SHP77 (cell line): ENCODE data around the gene LCLAT1.
"Not testable (repeated sequence)": the region's sequence is repeated elsewhere in the genome, so short reads cannot be mapped to it uniquely, and the experiment has no call there.

Experiments used
- DNase-seq, 2 experiments: peaks; one replicate each; lab custom pipeline; 2025; lab: John Stamatoyannopoulos, UW

LCLAT1 gene

GRCh38 chr2:30601375-30601774 is 154.3 kb downstream of the LCLAT1 start:
- DNase-seq: no peak

GRCh38 chr2:30605197-30605596 is 158.2 kb downstream of the LCLAT1 start:
- no peak for DNase-seq

GRCh38 chr2:30608643-30609042 is 161.6 kb downstream of the LCLAT1 start:
- no peak for DNase-seq

- DNase-seq: peak; percentile 15 to 56
These were observed 164.5 kb downstream of the LCLAT1 start for GRCh38 chr2:30611583-30611982.

- peak in 1 of 2 experiments; percentile 11 for DNase-seq
These were observed 165.3 kb downstream of the LCLAT1 start for GRCh38 chr2:30612371-30612770.

- DNase-seq: no peak
These were observed 166.0 kb downstream of the LCLAT1 start for GRCh38 chr2:30613001-30613400.

GRCh38 chr2:30614227-30614626 is 167.2 kb downstream of the LCLAT1 start:
- DNase-seq: not testable (repeated sequence)

GRCh38 chr2:30615926-30616325 is 168.9 kb downstream of the LCLAT1 start:
- DNase-seq: no peak

GRCh38 chr2:30620102-30620501 is 173.1 kb downstream of the LCLAT1 start:
- no peak for DNase-seq

- DNase-seq: no peak
These were observed 174.8 kb downstream of the LCLAT1 start for GRCh38 chr2:30621836-30622235.

GRCh38 chr2:30622452-30622851 is 175.4 kb downstream of the LCLAT1 start:
- peak; percentile 77 to 91 for DNase-seq

GRCh38 chr2:30625276-30625675 is 178.2 kb downstream of the LCLAT1 start:
- DNase-seq: no peak

GRCh38 chr2:30625701-30626100 is 178.7 kb downstream of the LCLAT1 start:
- DNase-seq: no peak

GRCh38 chr2:30626397-30626796 is 179.4 kb downstream of the LCLAT1 start:
- no peak for DNase-seq

- no peak for DNase-seq
These were observed 180.1 kb downstream of the LCLAT1 start for GRCh38 chr2:30627151-30627550.

GRCh38 chr2:30628341-30628740 is 181.3 kb downstream of the LCLAT1 start:
- no peak for DNase-seq

GRCh38 chr2:30629866-30630265 is 182.8 kb downstream of the LCLAT1 start:
- no peak for DNase-seq

GRCh38 chr2:30631051-30631671 is 184.1 kb downstream of the LCLAT1 start:
- no peak for DNase-seq

- no peak for DNase-seq
These were observed 186.0 kb downstream of the LCLAT1 start for GRCh38 chr2:30633039-30633438.

- DNase-seq: no peak
These were observed 189.3 kb downstream of the LCLAT1 start for GRCh38 chr2:30636311-30636710.

GRCh38 chr2:30639836-30640235 is 192.8 kb downstream of the LCLAT1 start:
- DNase-seq: no peak

- no peak for DNase-seq
These were observed 194.8 kb downstream of the LCLAT1 start for GRCh38 chr2:30641765-30642345.

- not testable (repeated sequence) for DNase-seq
These were observed 196.0 kb downstream of the LCLAT1 start for GRCh38 chr2:30643013-30643412.

- no peak for DNase-seq
These were observed 196.6 kb downstream of the LCLAT1 start for GRCh38 chr2:30643674-30644073.
